Upper lobe of left lung (tissue), 4 donors: ENCODE measurements around the gene MRPS18A.

Experiments used
- CTCF ChIP-seq, 6 experiments: fragments of 450-650 bp in 4 of 6; fragments of 200-600 bp in 2 of 6; sonication (generic) in 2 of 6; IDR thresholded peaks; one replicate each; pipeline ENCODE4 v1.5.1; 2016 to 2019; ENCODE audit warnings: antibody characterized with exemption in 6 of 6
- EP300 ChIP-seq, 4 donors: sonication (generic); formaldehyde crosslinking; IDR thresholded peaks; one replicate each; pipeline ENCODE4 v1.5.1; 2017; ENCODE audit warnings: antibody characterized with exemption in 4 of 4, control low read depth in 2 of 4
- POLR2A ChIP-seq, 4 donors: fragments of 450-650 bp; IDR thresholded peaks; one replicate each; pipeline ENCODE4 v1.5.1; 2016 to 2017; ENCODE audit warnings: antibody characterized with exemption in 4 of 4, mild to moderate bottlenecking in 2 of 4
- POLR2AphosphoS5 ChIP-seq, 2 donors: sonication (generic); formaldehyde crosslinking; IDR thresholded peaks; one replicate each; pipeline ENCODE4 v1.5.1; 2017; ENCODE audit warnings: antibody characterized with exemption in 2 of 2

DNA sequence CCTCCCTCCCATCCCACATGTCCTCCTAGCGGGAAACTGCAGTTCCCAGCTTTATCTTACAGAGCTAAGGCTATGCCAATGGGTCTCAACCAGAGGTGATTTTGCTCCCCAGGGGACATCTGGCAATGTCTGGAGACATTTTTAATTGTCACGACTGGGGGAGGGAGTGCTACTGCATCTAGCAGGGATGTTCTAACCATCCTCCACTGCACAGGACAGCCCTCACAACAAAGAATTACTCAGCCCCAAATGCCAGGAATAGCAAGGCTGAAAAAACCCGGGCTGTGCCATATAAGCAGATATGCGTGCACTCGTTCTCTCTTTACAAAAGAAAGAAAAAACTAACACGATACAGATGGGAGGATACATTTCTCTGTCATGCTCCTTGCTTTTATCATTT, 8.5 kb downstream of the MRPS18A start:
- TF ChIP-seq POLR2A (IDR thresholded peaks at IDR 0.05) (no peak), CTCF (IDR thresholded peaks at IDR 0.05) (no peak), EP300 (IDR thresholded peaks at IDR 0.05) (no peak), POLR2AphosphoS5 (IDR thresholded peaks at IDR 0.05) (no peak)
